ENCODE measurements around the gene SLC16A12. TPM values are rescaled to one million over a fixed set of nuclear protein-coding genes. Genes with fewer than 3 reads are reported as not detected.

The SLC16A12 gene
- total RNA-seq, 4 donors from 2014 or later, result 0.97 to 3.1 (median 1.4) TPM

- ATAC-seq (no peak), DNase-seq (no peak)
- in situ Hi-C loops (cut with MboI; ENCODE audit: low sequenced_read_pairs in 4 of 4) (no loop called here), intact Hi-C loops (cut with DNase I; ENCODE audit: low total_unique reads) (no loop called here)
- Histone ChIP-seq H3K9me3 (no peaks in the 10 kb centered on the region), H3K4me3 (no peak overlapping the region), H3K27ac (peak overlapping the region; percentile 26 to 65 (median 54)), H3K36me3 (no peaks in the 10 kb centered on the region), H3K4me1 (no peaks in the 10 kb centered on the region), H3K27me3 (no peaks in the 10 kb centered on the region)
- TF ChIP-seq CTCF (IDR thresholded peaks at IDR 0.05 in 4 of 5, conservative IDR thresholded peaks at IDR 0.05 in 1 of 5) (no peak), POLR2A (IDR thresholded peaks at IDR 0.05) (no peak)
Measured at GRCh38 chr10:89494068-89494467, 41.3 kb downstream of the SLC16A12 start.

GRCh38 chr10:89491932-89492331 is 43.5 kb downstream of the SLC16A12 start:
- Histone ChIP-seq H3K27me3 (no peaks in the 10 kb centered on the region), H3K4me3 (no peak overlapping the region), H3K9me3 (no peaks in the 10 kb centered on the region), H3K4me1 (no peaks in the 10 kb centered on the region), H3K36me3 (no peaks in the 10 kb centered on the region), H3K27ac (no peak overlapping the region)
- intact Hi-C loops (cut with DNase I; ENCODE audit: low total_unique reads) (no loop called here), in situ Hi-C loops (cut with MboI; ENCODE audit: low sequenced_read_pairs in 4 of 4) (no loop called here)
- no peak for ATAC-seq
- DNase-seq, result no peak
- no peak for TF ChIP-seq POLR2A (IDR thresholded peaks at IDR 0.05)
- no peak for TF ChIP-seq CTCF (IDR thresholded peaks at IDR 0.05 in 4 of 5, conservative IDR thresholded peaks at IDR 0.05 in 1 of 5)

- H3K27ac ChIP-seq, result peak overlapping the region in 1 of 4 donors; percentile 13
- in situ Hi-C loops (cut with MboI; ENCODE audit: low sequenced_read_pairs in 4 of 4), result no loop called here
- intact Hi-C loops (cut with DNase I; ENCODE audit: low total_unique reads), result no loop called here
Measured at GRCh38 chr10:89490596-89491335, 44.6 kb downstream of the SLC16A12 start.

GRCh38 chr10:89482256-89482655 is 53.1 kb downstream of the SLC16A12 start:
- Histone ChIP-seq H3K27me3 (no peaks in the 10 kb centered on the region), H3K4me3 (no peak overlapping the region), H3K4me1 (peaks cover 20 to 27% of the 10 kb centered on the region in 2 donors), H3K9me3 (no peaks in the 10 kb centered on the region), H3K36me3 (no peaks in the 10 kb centered on the region), H3K27ac (peak overlapping the region; percentile 49 to 71 (median 64))
- ATAC-seq (no peak), DNase-seq (no peak)
- intact Hi-C loops (cut with DNase I; ENCODE audit: low total_unique reads) (loop anchor here (5.0 kb wide), 1 partner anchor 35 kb away; no protein-coding TSS in a partner anchor), in situ Hi-C loops (cut with MboI; ENCODE audit: low sequenced_read_pairs in 4 of 4) (no loop called here)
- TF ChIP-seq POLR2A (IDR thresholded peaks at IDR 0.05) (no peak), CTCF (IDR thresholded peaks at IDR 0.05 in 4 of 5, conservative IDR thresholded peaks at IDR 0.05 in 1 of 5) (no peak)

More at GRCh38 chr10:89490596-89491335, 44.6 kb downstream of the SLC16A12 start:
- no peak for ATAC-seq
- no peaks in the 10 kb centered on the region for H3K9me3 ChIP-seq
- no peaks in the 10 kb centered on the region for H3K36me3 ChIP-seq
- H3K4me1 ChIP-seq, result no peaks in the 10 kb centered on the region
- no peaks in the 10 kb centered on the region for H3K27me3 ChIP-seq
- TF ChIP-seq POLR2A (IDR thresholded peaks at IDR 0.05) (no peak), CTCF (IDR thresholded peaks at IDR 0.05 in 4 of 5, conservative IDR thresholded peaks at IDR 0.05 in 1 of 5) (no peak)
- DNase-seq, result no peak
- H3K4me3 ChIP-seq, result no peak overlapping the region
